ENCODE results near the gene FITM2. TPM values are rescaled to one million over a fixed set of nuclear protein-coding genes. Genes with fewer than 3 reads are reported as not detected.

Gene FITM2
- total RNA-seq, 1 donor from 2014 or later = 6.3 TPM

DNA sequence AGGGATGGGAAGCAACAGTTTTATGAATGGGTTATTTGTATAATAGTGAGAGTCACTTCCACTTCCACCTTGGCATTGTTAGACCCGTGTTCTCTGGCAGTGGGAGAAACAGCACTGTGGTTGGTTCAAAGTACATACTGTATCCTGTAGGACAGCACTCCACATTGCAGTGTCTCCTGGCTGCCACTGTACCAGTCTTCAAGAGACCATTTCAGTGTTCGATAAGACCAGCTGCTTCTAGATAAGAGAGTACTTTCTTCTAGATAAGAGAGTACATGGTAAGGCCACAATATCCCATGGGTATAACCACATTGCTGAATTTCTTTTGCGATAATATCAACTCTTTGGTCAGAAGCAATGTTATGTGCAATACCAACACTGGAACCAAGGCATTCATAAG lies 28.8 kb downstream of the FITM2 start:
- DNase-seq (ENCODE audit: low read depth in 2 of 2) = no peak

DNA sequence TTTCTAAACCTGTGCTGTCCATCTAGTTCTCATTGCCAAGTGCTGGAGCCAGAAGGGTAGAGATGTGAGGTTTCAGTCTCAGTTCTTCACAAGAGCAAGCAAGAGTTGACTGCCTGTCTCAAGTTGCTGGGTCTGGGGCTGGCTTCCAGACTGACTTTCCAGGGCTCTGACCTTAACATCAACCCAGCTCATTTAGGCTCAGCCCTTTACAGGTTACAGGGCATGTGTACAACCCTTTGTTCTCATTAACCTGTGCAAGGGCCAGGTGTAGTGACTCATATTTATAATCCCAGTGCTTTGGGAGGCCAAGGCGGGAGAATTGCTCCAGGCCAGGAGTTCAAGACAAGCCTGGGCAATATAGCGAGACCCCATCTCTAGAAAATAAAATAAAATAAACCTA lies 30.6 kb downstream of the FITM2 start:
- DNase-seq (ENCODE audit: low read depth in 2 of 2) = no peak

DNA sequence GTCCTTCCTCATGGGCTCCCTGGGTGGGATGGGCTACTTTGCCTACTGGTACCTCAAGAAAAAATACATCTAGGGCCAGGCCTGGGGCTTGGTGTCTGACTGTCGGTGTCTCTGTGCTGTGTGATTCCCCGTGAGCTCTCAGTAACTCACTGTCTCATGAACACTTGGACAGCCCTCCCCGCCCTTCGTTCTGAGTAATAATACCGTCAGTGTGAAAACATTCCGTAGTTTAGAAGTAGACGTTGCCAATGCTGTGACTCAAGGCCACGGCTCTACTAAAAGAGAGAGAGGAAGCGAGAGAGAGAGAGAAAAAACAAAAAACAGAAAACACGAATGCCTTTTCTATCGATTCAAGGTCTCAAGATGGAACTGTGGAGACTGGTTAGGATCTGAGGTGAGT lies 31.8 kb downstream of the FITM2 start:
- no peak for DNase-seq (ENCODE audit: low read depth in 2 of 2)

DNA sequence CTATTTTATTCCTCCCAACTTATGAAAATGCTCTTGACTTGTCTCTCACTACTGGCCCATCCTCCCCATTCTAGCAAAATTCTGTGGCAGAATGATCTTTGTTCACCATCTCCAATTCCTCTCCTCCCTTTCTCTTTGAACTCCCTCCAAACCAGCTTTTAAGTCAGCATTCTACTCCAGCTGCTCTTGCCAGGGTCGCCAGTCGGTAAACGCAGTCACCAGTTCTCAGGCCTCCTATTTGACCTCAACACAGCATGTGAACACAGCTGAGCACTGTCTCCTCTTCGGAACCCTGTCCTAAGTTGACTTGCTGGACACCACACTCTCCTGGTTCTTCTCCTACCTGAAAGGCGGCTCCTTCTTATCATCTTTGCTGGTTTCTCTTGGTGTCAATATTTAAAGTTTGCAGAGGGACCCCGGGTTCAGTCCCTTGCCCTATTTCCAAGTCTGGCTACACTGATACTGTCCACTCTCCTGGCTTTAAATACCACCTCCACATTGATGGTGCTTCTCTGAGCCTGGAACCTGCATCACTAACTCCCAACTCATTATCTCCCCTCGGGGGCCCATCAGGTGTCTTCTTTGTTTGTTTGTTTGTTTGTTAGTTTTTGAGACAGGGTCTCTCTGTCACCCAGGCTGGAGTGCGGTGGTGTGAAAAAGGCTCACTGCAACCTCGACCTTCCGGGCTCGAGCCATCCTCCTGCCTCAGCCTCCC lies 36.5 kb downstream of the FITM2 start:
- DNase-seq (ENCODE audit: low read depth in 2 of 2) = no peak

DNA sequence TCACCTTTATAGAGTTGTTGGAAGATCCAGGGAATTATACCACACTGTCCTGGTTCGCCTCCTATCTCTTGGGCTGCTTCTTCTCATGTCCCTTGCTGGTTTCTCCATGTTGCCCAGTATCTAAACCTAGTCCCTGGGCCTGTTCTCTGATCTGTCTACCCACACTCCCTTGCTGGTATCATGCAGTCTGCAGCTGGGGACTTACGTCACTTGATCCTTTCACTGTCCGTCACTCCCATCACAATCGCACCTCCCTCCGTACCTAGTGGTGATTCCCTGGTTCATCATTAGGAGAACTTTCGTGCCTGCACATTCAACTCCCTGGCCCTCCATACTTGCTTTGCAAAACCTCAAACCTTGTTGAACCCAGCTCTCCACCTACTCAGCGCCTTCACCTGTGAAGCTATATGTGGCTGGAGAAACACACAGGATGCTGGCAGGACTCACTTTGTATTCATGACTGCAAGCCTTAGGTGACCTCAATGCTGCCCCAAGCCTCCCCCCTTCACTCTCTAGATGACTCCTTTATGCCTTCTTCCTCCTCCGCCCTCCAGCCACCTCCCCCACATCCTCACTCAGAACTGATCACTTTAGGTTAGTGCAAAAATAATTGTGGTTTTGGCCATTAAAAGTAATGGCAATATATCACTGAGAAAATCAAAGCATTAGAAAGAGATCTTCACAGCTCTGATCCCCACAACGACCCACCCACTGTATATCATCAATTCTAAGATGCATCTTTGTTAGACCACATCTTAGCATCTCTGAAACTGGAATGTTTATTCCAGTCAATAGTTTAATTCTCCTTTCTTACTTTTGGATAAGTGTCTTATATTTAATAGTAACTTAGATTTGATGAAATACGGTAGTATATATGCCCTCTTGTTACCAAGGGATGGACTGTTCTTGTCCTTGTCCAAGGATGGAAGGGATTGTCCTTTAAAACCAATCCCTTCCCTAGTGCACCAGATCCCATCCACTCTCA lies 37.5 kb downstream of the FITM2 start:
- no peak for DNase-seq (ENCODE audit: low read depth in 2 of 2)

DNA sequence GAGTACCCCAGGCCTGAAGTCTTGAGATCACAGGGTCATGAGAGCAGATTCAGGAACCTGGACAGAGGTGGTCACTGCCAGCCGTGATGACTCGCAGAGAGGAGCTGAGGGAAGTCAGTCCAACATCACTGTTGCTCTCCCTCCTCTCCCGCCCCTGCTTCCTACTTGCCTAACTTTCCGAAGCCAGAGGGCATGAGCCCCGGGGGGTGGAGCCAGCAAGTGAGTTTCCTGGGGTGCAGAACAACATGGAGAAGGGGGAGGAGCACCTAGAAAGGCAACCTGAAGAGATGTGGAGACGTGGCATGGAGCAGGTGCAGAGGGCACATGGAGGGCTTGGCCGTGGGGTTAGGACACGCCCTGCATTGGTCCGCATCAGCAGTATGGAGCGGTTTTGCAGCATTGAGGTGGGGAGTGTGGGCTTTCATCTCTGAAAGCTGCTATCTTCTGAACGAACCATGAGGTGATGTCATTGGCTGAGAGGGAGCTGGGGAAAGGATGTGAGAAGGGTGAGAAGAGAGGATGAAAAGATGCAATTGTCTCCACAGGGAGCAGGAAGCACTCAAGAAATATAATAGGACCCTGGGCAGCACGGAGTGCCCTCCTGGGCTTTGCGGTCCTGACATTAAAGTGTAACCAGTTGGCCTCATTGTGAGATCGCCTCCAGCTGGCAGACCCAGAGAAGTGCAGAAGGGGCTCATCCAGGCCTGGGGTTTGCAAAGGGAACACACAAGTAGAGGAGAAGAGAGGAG lies 38.9 kb downstream of the FITM2 start:
- DNase-seq (ENCODE audit: low read depth in 2 of 2) = no peak

DNA sequence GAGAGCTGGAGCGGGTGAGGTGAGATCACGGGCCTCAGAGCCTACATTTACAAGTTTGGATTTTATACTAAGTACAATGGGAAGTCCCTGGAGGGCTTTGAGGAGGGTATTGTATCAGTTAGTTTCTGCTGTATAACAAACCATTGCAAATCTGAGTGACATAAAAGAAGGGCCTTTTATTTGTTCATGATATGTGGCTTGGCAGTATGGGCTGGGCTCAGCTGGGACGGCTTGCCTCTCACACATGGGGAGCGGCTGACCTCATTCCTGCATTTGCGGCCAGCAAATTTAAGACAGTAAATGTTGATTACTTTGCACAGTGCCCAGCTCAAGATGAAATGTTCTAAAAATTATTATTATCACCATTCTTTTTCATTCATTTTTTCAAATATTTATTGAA lies 42.2 kb downstream of the FITM2 start:
- DNase-seq (ENCODE audit: low read depth in 2 of 2) = no peak

DNA sequence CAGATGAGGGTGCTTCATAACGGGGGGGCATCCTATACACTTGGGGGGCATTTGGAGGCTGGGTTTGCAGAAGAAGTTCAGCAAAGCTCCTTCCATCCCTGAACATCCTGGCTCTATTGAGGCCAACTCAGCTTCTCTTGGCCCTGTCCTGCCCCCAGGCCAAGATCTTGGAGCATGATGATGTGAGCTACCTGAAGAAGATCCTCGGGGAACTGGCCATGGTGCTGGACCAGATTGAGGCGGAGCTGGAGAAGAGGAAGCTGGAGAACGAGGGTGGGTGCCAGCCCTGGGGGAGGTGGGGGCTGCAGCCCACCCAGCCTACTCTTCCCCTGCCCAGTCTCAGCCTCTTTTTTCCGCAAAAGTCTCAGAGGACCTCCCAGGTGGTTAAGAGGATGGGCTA lies 46.7 kb downstream of the FITM2 start:
- DNase-seq (ENCODE audit: low read depth in 2 of 2) = no peak

DNA sequence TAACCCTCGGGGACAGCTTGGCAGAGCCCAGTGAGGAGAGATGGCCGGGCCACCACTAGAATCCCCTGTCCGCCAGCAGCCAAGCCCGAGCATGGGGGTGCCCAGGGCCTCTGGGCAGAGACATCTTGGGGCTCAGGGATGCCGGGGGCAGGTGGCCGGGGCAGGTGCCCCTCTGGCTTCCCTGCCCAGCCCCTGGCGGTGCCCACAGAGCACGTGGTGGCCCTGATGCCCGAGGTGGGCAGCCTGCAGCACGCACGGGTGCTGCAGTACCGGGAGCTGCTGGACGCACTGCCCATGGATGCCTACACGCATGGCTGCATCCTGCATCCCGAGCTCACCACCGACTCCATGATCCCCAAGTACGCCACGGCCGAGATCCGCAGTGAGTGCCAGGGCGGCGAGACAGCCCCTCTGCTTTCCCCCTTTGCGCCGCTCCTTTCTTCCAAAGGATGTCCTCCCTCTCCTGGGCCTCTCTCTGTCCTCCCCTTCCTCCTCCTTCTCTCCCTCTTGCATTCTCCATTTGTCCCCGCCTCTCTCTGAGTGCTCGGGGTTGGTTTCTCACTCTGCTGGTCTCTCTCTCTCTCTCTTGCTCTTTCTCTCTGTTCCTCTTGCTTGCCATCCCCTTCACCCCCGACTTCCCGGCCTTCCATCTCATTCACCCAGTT lies 52.6 kb downstream of the FITM2 start:
- no peak for DNase-seq (ENCODE audit: low read depth in 2 of 2)

DNA sequence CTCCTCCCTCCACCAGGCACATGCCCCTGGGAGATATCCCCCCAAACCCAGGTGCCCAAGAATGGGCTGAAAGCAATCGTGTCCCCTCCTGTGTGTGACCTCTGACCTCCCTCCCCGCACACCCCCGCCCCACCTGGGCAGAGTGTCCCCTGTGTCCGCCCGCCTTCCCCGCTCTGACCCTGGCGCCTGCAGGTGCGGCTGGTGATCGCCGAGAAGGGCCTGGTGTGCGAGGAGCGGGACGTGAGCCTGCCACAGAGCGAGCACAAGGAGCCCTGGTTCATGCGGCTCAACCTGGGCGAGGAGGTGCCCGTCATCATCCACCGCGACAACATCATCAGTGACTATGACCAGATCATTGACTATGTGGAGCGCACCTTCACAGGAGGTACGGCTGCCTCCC lies 54.0 kb downstream of the FITM2 start:
- no peak for DNase-seq (ENCODE audit: low read depth in 2 of 2)

DNA sequence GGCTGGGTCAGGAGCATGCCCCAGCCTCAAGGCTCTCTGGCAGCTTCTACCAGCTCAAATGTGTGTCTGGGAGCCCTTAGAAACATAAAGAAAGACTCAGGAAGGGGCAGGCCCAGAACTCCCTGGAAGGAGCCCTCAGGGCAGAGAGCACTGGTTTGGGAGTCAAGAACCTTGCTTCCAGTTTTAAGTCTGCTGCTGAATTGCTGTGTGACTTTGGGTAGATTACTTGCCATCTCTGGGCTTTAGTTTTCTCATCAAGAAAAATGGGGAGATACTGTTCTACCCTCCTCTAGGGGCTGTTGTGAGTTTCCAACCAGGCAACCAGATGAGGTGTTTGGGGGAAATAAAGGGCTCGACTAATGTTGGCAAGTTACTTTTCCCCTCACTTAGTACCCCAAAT lies 55.1 kb downstream of the FITM2 start:
- no peak for DNase-seq (ENCODE audit: low read depth in 2 of 2)

DNA sequence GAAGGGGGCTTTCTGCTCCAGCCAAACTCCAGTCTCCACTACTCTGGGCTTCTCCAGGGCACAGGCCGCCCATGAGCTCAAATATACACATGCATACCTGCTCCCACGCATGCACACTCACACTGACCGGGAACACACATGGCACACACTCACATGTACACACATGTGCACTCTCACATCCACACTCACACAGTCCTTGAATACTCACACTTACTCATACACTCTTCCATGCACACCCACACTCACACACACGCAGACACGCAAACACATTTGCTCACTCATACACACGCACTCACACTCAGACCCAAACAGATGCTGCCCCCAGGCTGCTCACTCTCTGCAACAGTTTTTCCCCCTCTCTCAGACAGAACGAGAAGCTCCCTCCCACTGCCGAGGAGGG lies 56.9 kb downstream of the FITM2 start:
- DNase-seq (ENCODE audit: low read depth in 2 of 2) = no peak

DNA sequence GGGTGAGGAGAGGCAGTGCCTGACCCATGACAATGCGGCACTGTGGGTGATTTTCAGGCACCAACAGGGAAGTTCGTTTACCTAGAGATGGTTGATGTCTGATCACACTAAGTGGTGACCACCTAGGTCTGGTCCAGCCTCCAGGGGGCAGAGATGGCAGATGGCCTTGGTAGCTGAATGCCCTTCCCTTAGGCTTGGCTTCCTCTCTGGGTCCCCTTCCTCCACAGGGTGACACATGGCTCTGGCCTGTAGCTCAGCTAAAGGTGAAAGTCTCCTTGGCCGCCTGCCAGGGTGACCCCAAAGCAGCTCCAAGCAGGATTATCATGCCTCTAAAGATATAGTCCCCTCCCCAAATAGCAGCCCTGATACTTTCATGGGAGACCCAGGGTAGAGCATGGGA lies 57.5 kb downstream of the FITM2 start:
- no peak for DNase-seq (ENCODE audit: low read depth in 2 of 2)

Other genes with a start within 250 kb of the FITM2 start
- under 0.01 and 0.13 TPM in 2 replicates for gene JPH2, start 124.0 kb downstream of the FITM2 start, total RNA-seq
- gene OSER1, start 100.4 kb downstream of the FITM2 start, total RNA-seq = 34.1 and 36.9 TPM in 2 replicates
- gene GDAP1L1, start 63.9 kb downstream of the FITM2 start, total RNA-seq = not detected in 2 replicates
- not detected in 2 replicates for gene R3HDML, start 25.8 kb upstream of the FITM2 start, total RNA-seq
- not detected in 2 replicates for gene HNF4A, start 44.5 kb upstream of the FITM2 start, total RNA-seq
- gene TTPAL, start 164.7 kb upstream of the FITM2 start, total RNA-seq = 3.0 and 3.5 TPM in 2 replicates
- gene SERINC3, start 210.9 kb upstream of the FITM2 start, total RNA-seq = 106 and 135 TPM in 2 replicates

All from dermis microvascular lymphatic vessel endothelial cell (primary cell).